Glomerular visceral epithelial cell (primary cell): ENCODE data around the gene ZNF689.
"Not testable (repeated sequence)": the region's sequence is repeated elsewhere in the genome, so short reads cannot be mapped to it uniquely, and the experiment has no call there.

ENCODE experiments used
- DNase-seq: peaks from one replicate; pipeline ENCODE4 v3.0.0-alpha.2; 2016; ENCODE audit errors: extremely low spot score

The ZNF689 gene

DNA sequence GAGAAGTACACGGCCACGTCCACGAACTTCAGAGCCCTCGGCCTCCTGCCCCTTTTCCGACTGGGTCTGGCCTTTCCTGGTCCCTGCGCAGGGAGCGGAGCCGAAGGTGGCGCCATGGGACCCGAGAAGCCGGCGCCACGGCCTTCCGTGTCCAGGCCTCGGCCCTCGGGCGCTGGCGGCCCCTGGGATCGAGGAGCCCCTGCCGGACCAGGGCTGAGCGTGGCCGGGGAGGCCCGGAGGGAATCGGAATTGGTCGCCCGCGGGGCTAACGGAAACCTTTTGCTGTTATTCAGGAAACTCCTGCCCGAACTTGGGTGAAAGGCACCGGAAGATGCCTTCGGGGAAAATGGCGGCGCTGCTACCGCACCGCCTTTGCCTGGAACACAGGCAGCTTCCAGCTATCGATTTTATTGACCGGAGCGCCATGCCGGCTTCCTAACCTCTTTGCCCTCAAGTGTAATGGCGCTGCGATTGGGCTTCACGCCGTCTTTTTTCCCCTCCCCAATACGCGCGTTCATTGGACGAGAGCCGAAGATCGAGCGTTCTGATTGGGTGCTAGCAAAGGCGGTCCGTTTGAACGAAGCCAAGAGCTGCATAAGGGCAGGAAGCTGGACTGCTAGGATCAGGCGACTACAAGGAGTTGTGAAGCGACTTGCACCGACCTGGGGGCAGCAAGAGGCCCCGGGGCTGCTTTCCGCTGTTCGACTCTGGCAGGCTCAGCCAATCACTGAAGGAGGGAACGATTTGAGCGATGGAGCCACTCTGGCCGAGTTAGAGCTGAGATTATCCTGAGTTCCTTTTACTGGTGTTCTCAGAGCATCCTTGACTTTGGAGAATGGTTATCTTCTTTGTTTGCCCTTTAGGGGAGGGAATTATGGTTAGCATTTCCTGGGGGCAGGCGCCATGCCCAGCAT, at the start of gene ZNF689:
Gene ZNF689, minus strand, starts transcription at position 464 of the 914 bp plus-strand sequence. Its CDS starts 348 bp downstream, at position 116.
- peak; percentile 95 for DNase-seq

GRCh38 chr16:30658731-30659506, 48.7 kb upstream of the ZNF689 start:
- DNase-seq, result peak; percentile 97

DNA sequence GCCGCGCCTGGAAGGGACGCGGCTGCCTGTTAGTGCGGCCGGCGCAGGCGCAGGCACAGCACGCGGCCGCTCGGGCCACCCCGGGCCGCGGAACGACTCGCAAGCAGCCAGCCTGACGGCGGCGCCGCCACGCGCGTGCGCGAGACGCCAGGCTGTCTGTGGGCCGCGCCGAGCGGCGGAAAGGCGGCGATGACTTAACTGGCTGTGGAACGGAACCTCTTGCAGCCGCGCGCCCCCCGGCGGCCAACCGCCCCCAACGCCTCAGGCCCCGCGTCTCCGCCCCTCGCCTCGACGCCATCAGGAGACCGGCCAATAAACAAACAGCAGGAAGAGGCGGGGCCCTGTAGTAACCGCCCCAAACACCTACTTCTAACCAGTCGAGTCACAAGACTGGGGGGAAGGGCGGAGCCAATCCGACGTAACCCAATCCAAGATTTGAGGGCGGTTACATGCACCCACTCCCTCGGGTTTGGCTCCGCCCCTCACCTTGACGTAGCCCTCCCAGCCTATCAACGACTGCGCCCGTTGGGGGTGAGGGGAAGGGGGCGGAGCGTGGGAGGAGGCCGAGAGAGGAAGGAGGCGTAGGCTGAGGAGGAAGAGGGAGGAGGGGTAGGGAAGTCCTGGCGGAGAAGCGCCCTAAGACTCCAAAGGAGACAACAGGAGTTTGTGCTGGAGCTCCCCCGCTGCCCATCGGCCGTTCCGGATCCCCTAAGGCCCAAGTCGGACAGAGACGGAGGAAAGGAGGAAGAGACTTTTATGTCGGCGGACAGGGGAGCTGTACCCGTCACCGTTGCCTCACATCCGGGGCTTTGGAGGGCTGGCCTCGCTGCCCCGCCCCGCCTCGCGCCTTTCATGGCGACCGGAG, 47.9 kb upstream of the ZNF689 start, which contains the start of gene FBRS:
Gene FBRS, plus strand, starts transcription at position 566 of the 865 bp plus-strand sequence. CDS start 1,088 bp downstream, outside the sequence.
- DNase-seq, result peak; percentile 100

- no peak for DNase-seq
These were observed 47.0 kb upstream of the ZNF689 start for GRCh38 chr16:30656974-30657865.

GRCh38 chr16:30656388-30656787, 46.2 kb upstream of the ZNF689 start:
- no peak for DNase-seq

- DNase-seq, result no peak
These were observed 45.7 kb upstream of the ZNF689 start for GRCh38 chr16:30655815-30656347.

- DNase-seq, result no peak
These were observed 44.7 kb upstream of the ZNF689 start for GRCh38 chr16:30654856-30655255.

GRCh38 chr16:30652718-30653117, 42.5 kb upstream of the ZNF689 start:
- no peak for DNase-seq

DNA sequence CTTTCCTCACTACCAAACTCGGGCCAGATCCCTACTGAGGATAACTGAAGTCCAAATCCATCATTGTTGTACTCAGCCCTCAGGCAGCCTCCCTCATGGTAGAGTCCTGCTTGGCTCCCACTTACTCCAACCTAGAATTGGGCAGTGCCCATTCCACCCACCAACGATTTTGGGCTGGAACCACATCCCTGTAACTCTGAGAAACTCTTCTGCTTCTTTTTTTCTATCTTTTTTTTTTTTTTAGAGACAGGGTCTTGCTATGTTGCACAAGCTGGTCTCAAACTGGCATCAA, 41.8 kb upstream of the ZNF689 start:
- no peak for DNase-seq

- peak; percentile 75 for DNase-seq
These were observed 41.2 kb upstream of the ZNF689 start for GRCh38 chr16:30651124-30652004.

DNA sequence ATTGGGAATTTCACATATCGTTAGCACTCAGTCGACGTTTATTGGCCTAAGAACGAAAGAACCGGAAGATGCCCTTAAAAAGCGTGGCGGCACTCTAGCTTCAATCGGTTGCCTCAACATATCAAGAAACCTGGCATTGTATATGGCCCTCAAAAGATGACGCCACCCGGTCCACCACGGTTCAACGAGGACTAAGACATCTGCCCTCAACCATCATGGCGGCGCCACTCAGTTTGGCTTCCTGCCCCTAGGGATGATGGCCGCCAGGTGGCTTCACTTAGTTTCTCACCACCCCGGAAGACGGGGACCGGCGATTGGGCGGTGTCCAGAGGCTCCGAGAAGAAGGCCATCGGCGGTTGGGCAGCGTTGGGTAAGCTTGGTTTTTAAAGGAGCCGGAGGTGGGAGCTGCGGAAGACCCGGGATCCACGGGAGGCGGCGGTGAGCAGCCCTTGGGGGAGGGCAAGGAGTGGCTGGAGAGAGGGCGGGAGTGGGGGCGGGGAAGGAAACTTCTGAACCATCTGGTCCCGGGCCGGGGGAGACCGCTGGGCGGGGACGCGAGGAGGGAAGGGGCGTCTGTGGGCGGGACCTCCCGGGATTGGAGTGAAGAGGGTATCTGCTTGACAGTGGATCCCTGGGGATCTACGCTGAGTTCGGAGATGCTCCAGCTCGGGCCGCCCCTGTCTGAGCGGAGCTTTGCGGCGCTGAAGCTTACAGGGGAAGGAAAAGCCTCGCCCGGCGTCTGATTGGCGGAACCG, 40.4 kb upstream of the ZNF689 start, which contains the start of gene PRR14:
Gene PRR14, plus strand, starts transcription at position 592 of the 755 bp plus-strand sequence. CDS start 686 bp downstream, outside the sequence.
- DNase-seq, result peak; percentile 99

GRCh38 chr16:30649725-30650368, 39.7 kb upstream of the ZNF689 start:
- no peak for DNase-seq

DNA sequence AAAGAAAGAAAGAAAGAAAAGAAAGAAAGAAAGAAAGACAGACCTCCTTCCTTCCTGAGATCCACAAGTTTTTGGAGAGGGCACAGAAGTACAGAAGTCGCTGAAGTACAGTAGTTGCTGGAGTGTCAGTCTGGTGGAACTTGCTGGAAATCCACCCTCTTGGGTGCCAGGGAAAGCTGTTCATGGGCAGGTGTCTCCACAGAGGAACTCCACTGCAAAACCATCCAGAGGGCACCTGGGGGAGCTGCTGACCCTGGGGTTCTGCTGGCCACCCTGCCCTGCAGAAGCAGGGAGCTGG, 37.0 kb upstream of the ZNF689 start:
- no peak for DNase-seq

- DNase-seq, result no peak
These were observed 35.5 kb upstream of the ZNF689 start for GRCh38 chr16:30645727-30646126.

- DNase-seq, result no peak
These were observed 34.2 kb upstream of the ZNF689 start for GRCh38 chr16:30644334-30644830.

GRCh38 chr16:30641378-30641982, 31.3 kb upstream of the ZNF689 start:
- no peak for DNase-seq

GRCh38 chr16:30637944-30638343, 27.8 kb upstream of the ZNF689 start:
- DNase-seq, result peak; percentile 57

DNA sequence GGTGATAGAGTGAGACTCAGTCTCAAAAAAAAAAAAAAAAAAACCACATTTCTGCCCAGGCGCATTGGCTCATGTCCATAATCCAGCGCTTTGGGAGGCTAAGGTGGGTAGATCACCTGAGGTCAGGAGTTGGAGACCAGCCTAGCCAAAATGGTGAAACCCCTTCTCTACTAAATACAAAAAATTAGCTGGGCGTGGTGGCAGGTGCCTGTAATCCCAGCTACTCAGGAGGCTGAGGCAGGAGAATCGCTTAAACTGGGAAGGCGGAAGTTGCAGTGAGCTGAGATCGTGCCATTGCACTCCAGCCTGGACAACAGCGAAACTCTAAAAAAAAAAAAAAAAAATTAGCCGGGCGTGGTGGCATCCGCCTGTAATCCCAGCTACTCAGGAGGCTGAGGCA, 26.9 kb upstream of the ZNF689 start:
- not testable (repeated sequence) for DNase-seq
